DOHH2 (cell line): ENCODE measurements around the gene HMGN1.

Experiments
- CTCF ChIP-seq: fragments of 200-600 bp; sonication (generic); IDR thresholded peaks from one replicate; pipeline ENCODE4 v1.5.1; 2014; ENCODE audit warnings: antibody characterized with exemption, mild to moderate bottlenecking, low read depth, low read length; ENCODE audit not compliant: poor library complexity, severe bottlenecking
- EZH2phosphoT487 ChIP-seq: fragments of 200-600 bp; sonication (generic); IDR thresholded peaks from 2 replicates; pipeline ENCODE4 v1.6.1; 2017; ENCODE audit warnings: borderline replicate concordance, mild to moderate bottlenecking, antibody characterized with exemption, low read length, moderate library complexity, mixed read lengths

GRCh38 chr21:39300587-39300986 is 48.3 kb downstream of the HMGN1 start:
- TF ChIP-seq CTCF, result no peak
- TF ChIP-seq EZH2phosphoT487, result no peak
